Lung microvascular endothelial cell (primary cell): ENCODE data around the gene MCC. TPM values are rescaled to one million over a fixed set of nuclear protein-coding genes. Genes with fewer than 3 reads are reported as not detected.

Experiments
- DNase-seq, 2 donors: peaks; one replicate each; pipeline versions ENCODE4 v3.0.0 to v3.0.0-alpha.2; 2010; ENCODE audit warnings: low read depth in 2 of 2
- total RNA-seq: library from RNA; depleted of rRNA; stranded (reverse); fragments of >200 nt; gene quantifications from 2 replicates; pipeline ENCODE4 v1.2.1, GENCODE V29; 2014

MCC gene
- total RNA-seq, 1 donor from 2014 or later, result 16.9 TPM

DNA sequence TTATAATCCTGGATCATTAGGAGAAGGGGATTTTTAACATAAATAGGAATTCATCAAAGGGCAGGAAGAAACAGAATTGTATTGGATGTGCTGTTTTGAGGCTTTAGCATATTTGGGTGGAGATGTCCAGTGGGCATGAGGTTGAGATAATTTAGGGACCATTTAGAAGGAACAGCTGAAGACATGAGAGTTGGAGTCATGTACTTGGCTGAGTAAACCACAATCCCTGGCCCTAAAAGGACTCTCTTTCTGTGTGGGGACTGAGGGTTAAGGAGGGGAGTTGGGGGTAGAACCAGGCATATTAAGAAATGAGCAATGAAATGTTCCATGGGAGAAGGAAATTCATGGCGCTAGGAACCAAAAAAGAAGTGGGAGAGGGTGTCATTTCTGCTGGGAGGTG lies 450.1 kb downstream of the MCC start:
- DNase-seq, result no peak

DNA sequence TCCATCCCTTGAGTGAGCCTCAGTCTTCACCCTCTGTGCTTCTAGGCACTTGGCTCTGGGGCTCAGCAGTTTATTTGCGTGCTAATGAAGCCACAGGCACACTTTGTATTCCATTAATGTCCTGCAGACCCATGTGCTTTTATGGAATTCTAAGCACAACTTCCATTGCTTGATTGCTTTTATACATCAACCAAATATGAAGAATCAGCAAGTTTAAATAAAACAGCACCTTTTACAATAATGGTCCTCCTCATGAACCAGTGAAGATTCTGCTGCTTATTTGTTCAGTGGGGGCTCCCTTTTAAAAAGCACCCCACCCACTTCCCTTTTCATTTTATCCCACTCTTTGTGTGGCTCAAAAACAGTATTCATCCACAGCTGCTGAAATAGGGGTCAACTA lies 451.4 kb downstream of the MCC start:
- DNase-seq, result no peak

DNA sequence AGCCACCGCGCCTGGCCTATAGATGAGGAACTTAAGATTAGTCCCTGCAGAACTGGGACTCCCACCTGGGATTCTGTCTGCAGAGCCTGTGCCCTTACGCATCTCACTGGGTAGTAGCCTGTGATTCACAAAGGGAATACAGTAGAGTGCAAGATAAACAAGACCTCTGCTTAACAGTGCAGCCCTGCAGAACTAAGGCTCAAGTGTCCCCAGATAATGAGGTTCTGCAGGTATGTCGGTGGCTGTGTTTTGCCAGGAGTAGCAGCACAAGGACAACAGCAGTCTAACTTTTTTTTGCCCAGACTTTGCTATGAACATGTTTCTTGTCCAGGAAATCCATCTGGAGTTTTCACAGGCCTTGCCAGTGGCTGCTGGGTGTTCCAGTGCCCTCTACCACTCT lies 451.9 kb downstream of the MCC start:
- DNase-seq, result no peak

DNA sequence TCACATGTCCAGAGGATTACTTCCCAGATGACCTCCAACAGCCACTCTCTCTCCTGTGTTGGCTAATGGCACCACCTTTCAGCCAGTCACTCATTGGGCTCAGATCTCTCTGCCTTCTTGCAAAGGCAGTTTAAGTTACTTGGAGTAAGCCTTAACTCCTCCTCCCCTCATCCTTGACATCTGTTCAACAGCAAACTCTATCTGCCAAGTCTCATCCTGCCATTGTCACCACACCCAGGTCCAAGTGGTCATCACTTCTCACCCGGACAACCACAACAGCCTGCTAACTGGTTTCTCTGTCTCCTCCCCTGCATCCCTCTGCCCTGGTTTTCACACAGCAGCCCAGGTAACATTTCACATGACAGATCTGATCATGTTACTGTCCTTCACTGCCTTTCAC lies 453.2 kb downstream of the MCC start:
- DNase-seq, result no peak

DNA sequence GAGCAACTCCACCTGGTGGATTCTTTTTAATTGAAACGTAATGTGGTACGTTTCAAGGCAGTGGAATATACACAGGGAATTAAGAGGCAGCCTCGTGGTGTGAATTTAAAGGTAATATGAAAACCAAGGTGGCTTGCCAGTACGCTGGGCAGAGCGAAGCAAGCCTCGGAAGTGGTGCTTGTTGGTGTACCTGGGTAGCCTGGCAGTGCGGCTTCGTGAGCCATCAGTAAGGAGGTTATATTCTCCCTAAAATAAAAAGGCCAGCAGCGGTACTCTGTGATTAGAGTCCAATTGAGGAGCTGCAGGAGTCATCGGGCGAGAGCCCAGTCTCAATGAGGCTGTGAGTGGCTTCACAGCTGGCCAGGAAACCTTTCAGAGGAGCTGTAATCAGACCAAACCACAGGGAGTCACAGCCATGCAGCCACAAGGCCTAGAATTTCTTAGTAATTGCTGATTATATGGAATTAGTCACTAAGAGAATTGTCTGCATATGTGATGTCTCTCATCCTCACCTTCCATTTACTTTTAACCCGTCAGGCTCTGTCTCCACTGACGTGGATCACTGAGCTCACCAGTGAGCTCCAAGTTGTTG lies 454.0 kb downstream of the MCC start:
- DNase-seq, result peak in 1 of 2 donors; percentile 46

DNA sequence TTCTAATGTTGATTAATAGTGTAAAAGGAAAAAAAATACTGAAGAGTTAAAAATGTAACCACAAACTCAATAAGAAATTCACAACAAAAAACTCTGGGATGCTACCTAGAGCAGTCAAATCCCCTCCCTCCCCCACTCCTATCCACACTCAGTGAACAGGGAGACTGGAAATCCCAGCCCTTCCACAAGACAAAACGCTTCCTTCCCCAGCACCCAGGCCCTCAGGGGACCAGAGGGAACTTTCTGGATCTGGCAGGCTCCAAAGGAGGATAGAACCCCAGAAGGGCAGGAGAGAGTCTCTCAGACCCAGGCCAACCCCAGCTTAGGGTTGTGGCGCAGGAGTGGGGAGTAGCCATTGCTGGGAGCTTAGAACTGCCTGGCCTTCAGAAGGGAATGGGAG lies 456.7 kb downstream of the MCC start:
- no peak for DNase-seq

DNA sequence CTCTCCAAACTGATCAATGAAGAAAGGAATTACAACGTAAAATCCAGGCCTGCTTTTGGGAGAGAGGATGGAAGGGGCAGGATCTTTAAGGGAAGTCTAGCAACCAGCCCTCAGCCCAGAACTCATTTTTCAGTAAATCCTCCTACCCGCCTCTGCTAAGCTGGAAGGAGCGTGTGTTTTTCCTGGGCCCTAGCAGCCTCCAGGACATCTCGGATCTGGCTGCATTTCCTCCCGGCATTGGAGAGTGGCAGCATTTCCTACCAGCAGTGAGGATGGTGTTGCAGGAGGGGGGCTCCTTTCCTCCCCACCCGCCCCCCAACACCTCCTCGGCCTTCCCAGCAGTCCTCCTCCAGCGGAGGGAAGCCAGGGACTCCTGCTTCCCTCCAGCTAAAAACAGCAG lies 457.1 kb downstream of the MCC start:
- DNase-seq, result no peak

DNA sequence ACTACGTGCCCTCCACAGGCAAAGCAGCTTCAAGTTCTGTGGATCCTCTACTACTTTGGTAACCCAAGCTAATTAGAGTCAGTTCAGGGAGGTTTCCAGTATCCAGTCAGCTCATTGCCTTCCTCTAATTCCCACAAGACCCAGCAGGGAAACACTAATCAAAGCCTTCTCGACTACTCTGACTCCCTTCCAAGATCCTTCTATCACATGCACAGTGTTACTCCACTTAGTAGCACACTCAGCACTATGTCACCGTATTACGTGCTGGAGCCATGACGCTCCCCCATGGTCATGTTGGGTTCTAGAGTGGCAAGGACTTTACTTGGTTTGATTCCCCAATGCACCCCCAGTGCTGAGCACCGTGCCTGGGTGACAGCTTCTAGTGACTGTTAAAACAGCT lies 458.6 kb downstream of the MCC start:
- no peak for DNase-seq

DNA sequence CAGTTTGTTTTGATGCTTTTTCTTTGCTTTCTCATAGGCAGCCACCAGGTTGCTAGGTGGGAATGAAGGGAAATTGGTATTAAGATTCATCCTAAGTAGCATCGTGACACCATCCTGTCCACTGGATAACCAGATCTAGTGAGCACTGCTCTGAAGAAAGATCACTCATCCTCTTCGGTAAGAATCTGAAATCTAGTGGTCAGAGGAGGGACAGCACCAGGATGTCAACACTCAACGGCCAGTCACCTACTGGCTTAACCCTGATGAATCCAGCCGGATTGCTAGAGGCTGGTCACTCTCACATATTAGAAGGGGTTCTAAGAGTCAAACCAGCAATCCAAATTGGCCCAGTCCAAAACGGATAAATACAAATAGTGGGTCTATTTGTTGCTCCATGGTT lies 460.8 kb downstream of the MCC start:
- no peak for DNase-seq

DNA sequence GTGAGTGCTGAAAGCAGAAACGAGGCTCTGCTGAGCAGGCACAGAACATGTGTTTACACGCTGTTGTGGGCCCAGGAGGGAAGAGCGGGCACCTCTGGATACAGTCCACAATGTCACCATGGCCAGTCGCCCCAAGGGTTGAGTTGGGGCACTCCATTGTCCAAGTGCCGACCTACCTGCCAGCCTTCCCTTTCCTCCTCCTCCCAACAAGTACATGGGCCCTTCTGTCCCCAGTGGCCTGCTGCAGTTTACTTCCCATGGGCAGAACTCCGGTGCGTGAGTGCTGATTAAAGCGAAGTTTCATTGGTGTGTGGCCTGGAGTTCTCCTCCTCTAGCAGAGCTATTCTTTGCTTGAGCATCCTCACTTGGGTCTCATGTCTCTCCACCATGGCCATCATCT lies 461.2 kb downstream of the MCC start:
- no peak for DNase-seq

DNA sequence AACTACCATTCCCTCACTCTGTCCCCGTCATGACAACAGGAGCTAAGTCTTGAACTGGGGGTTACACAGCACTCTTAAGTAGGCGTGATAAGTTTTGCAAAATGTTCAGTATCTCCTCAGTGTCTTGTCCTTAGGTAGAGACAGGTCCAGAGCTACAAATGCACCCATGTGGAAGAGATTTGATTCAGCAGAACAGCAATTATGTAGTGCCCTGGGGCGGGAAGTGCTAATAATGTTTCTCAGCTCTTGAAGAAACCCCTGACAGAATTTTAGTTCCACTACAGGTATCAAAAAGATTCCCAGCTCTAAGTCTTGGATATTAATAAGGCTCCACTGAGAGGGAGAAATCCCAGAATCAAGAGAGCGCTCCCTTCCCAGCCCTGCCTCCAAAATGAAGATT lies 462.0 kb downstream of the MCC start:
- DNase-seq, result no peak

DNA sequence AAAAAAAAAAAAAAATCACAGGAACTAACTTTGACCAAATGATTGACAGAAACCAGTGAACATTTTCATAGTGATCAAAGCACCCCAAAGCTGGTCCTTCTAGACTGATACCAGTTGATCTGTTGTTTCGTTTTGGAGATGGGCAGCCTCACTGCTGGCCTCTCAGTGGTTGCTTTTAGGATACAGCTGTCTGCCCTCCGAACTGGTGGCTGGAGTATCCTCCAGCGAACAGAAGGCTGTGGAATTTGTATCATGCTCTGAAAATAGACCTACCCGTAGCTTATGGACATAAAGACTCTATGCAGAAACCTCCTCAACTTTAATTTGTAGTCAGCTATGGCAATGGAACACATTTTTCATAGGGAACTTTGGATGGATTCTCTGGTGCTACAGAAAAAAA lies 462.7 kb downstream of the MCC start:
- no peak for DNase-seq

DNA sequence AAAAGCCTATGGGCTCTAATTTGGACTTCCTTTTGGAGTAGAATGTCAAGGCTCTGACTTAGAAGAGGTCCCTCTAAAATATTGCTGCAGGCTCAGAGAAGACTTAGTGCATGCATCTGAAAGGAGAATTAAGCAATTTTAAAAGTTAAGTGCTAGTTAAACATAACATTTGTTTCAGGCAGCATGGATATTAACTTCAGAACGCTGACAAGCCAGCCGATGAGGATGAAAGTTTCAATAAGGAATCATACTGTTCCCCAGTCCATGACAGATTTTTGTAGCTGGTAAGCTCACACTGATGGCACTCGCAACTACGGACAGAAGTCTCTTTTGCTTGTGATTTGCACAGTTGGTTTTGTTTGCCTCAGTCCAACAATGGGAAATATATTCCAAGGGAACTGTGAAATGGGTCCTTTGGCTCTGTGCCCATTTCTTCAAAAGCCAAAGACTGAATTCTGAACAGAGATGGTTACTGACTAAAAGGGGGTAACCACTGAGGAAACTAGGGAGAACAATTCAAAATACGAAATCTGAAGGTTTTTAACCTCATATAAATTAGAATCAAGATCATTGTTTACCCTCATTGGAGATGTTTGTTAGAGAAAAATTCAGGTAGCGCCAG lies 464.1 kb downstream of the MCC start:
- no peak for DNase-seq

DNA sequence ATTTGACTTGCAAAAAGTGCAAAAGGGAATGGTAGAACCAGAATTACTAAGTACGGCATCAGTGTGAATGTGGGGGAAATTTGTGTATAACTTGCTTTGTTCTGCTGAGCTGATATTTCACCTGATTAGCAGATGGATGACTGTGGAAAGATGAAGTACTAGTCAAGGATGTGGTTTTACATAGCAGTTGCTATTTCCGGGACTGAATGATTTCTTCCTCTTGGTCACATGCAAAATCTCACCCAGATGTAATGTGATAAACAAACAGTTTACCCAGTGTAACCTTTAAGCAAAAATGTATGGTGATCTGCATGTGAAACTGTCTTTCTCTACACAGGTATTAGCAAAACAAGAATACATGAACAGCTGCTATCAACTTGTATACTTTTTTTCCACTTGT lies 465.6 kb downstream of the MCC start:
- DNase-seq, result peak; percentile 20 to 83

DNA sequence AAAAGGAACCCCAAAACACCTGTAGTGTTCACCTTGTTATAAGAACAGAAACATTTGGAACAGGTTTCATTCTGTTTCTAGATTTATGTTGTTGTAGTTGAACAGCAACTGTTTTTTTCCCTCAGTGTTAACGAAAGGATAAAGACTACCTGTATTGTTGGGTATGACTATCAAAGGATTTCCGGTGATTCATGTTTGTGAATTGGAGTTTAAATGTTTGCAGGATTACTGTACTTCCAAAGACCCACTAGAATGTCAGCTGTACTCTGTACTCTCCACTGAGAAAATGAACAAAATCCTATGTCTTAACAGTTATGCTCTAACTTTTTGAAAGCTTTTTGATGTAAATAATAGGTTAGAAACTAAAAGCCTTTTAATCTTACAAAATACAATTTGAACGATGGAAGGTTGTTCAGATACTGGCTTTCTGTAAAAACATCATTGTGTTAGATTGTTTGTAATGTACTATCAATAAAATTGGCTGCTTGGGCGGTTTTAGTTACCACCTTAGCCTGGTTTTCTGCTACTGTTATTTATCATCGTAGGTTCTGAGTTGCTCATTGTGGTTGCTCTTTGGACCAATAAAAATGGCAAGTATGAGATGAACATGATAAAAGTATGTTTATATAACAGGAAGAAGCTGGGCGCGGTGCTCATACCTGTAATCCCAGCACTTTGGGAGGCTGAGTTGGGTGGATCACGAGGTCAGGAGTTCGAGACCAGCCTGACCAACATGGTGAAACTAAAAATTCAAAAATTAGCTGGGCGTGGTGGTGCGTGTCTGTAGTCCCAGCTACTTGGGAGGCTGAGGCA lies 467.6 kb downstream of the MCC start:
- DNase-seq, result peak; percentile 83 to 92

DNA sequence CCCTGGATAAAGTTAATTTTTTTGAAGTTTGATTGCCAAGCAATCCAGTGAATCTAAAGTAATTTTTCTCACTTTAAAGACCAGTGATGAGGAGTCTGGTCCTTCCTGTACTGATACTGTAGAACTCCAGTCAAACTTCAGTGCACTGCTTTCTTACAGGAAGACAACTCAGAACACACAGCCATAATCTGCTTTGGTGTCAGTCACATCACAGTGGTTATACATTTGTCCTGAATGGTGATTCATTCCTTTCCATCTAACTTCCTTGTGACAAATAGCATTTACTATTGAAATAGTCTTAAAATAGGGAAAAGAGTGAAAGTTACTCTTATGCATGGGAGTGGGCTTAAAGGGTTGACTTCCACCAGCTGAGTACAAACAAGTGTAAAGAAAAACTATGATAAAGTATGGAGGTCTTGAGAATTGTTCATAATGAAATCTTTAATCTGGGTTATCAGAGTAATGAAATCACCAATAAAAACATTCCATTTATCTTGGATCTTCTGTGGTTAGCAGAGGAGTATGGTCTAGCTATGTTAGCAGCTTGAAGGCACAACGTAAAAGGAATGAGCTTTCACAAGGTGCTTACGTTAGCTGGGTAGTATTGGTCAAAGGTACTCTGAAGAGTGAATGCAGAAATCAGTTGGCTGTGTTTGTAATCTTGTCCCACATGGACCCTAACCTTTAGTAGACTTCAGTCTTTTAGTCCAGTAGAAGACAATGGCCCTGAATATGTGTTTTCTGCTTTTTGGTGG lies 470.2 kb downstream of the MCC start:
- peak in 1 of 2 donors; percentile 54 for DNase-seq

DNA sequence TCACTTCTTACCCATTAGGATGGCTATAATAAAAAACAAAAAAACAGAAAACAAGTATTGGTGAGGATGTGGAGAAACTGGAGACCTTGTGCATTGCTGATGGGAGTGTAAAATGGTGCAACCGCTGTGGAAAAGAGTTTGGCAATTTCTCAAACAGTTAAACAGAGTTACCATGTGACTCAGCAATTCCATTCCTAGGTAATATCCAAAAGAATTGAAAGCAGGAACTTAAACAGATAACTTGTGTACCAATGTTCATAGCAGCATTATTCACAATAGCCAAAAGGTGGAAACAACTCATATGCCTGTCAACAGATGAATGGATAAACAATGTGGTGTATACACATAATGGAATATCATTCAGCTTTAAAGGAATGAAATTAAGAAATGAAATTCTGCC lies 482.8 kb downstream of the MCC start:
- DNase-seq, result peak; percentile 29 to 38

DNA sequence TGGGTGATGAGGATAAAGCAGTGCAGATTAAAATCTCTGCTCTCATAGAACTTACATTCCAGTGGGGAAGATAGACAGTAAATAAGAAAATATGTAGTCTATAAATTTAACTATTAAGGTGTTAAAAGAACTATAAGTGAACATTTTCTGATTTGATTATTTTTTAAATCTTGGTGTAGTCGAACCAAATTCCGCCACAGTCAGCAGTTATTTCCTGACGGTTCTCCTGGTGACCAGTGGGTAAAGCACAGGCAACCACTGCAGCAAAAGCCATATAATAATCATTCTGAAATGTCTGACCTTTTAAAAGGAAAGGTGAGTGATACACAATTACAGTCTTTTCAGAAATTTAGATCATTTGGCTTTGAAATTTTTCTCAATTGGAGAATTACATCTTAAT lies 484.5 kb downstream of the MCC start:
- DNase-seq, result peak in 1 of 2 donors; percentile 30

DNA sequence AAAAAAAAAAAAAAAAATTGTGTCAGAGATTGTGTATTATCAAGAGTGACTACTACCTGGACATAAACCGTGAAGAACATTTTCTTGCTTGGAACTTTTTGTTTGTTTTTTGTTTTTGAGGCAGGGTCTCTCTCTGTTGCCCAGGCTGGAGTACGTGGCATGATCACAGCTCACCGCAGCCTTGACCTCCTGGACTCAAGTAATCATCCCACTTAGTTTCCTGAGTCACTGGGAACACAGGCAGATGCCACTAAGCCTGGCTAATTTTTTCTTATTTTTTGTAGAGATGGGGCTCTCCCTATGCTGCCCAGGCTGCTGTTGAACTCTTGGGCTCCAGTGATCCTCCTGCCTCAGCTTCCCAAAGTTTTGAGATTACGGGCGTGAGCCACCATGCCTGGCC lies 485.8 kb downstream of the MCC start:
- no peak for DNase-seq

DNA sequence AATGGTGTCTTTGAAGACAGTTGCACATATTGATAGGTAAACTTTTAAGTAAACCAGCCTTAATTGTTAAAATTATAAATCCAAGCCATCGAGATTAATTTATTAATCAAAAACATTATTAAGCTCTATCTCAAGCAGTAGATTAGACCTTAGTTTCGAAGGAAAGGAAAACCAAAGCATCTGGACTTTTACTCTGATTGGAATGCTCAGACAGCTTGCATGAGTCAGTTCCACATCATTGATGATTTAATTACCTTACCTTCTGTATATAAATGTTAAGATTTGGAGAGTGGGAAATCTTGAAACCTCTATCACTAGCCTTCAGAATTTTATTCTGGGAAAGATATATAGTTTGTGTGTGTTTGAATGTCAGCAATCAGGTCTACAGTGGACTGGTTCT lies 487.8 kb downstream of the MCC start:
- no peak for DNase-seq

DNA sequence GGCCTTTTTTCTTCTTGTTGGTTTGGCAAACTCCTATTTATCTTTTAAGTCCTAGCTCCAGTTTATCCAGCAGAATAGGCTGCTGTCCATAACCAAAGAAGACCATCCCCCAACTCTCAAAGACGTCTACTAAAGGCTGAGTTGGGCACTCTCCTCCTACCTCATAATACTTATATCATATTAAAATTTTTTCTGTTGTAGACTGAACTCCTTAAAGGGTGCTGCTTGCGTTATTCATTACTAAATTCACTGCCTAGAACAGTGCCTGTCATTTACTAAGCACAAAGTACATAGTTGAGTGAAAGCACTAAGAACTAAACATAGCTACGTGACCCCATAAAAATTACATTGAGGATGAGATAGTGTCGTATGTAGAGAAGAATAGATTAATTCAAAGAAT lies 490.0 kb downstream of the MCC start:
- no peak for DNase-seq

DNA sequence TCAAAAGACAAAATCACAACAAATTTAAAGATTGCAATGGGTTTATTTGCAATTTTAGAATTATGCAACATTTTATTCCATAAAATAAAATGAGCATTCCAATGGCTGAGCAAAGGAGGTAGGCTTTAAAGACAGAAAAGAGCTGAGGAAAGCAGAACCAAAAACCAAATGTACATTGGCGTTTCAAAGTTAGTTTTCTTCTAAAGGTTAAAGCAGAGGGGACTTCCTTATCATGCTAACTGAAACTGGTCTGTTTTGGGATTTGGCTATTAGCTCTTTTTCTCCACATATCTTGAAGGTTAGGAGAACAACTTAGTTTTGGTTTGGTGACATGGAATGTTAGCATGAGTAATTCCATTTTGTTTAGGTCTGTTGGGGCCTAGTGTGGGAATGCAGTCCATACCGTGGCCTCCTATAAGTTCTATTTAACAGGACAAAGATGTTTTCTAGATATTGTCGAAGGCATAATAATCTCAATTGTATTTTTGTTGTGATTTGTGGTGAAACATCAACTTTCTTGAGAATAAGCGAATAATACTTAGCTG lies 491.4 kb downstream of the MCC start:
- DNase-seq, result no peak
